Heart left ventricle (tissue), 16 donors: ENCODE data around the gene GLDC. TPM values are rescaled to one million over a fixed set of nuclear protein-coding genes. Genes with fewer than 3 reads are reported as not detected.
"Not testable (repeated sequence)": the region's sequence is repeated elsewhere in the genome, so short reads cannot be mapped to it uniquely, and the experiment has no call there.

Source experiments
- ATAC-seq, 4 donors: fragments of 200-7000 bp; cut with Tn5 transposase; one replicate each; pipeline ENCODE4 v1.9.1; 2020 to 2022; ENCODE audit warnings: moderate library complexity in 4 of 4, mild to moderate bottlenecking in 3 of 4, moderate number of reproducible peaks in 1 of 4
- DNase-seq, 5 donors: peaks; one replicate each; pipeline ENCODE4 v3.0.0-alpha.2; 2020
- H3K27ac ChIP-seq, 12 donors: fragments of 200-600 bp; sonication (generic) in 4 of 12; one replicate each; pipeline versions ENCODE4 v1.5.0 to v1.8.0; 2016 to 2022; ENCODE audit warnings: mild to moderate bottlenecking in 2 of 12
- H3K27me3 ChIP-seq, 9 donors: fragments of 200-600 bp; sonication (generic) in 2 of 9; one replicate each; pipeline versions ENCODE4 v1.5.1 to v1.8.0; 2016 to 2022; ENCODE audit warnings: mild to moderate bottlenecking in 3 of 9
- H3K36me3 ChIP-seq, 9 donors: fragments of 200-600 bp; sonication (generic) in 2 of 9; one replicate each; pipeline versions ENCODE4 v1.5.0 to v1.8.0; 2018 to 2022; ENCODE audit warnings: mild to moderate bottlenecking in 2 of 9
- H3K4me1 ChIP-seq, 12 donors: fragments of 200-600 bp; sonication (generic) in 4 of 12; one replicate each; pipeline versions ENCODE4 v1.5.0 to v1.8.0; 2016 to 2022; ENCODE audit warnings: mild to moderate bottlenecking in 3 of 12
- H3K4me3 ChIP-seq, 12 donors: fragments of 200-600 bp; sonication (generic) in 4 of 12; one replicate each; pipeline versions ENCODE4 v1.5.0 to v1.8.0; 2017 to 2022; ENCODE audit warnings: mild to moderate bottlenecking in 9 of 12, moderate library complexity in 4 of 12
- H3K9me3 ChIP-seq, 12 donors: fragments of 200-600 bp; sonication (generic) in 4 of 12; one replicate each; pipeline versions ENCODE4 v1.5.0 to v1.8.0; 2016 to 2022; ENCODE audit warnings: mild to moderate bottlenecking in 1 of 12
- POLR2A ChIP-seq, 2 donors: fragments of 450-650 bp; IDR thresholded peaks; one replicate each; pipeline ENCODE4 v1.6.1; 2017; ENCODE audit warnings: antibody characterized with exemption in 2 of 2, mild to moderate bottlenecking in 2 of 2, moderate library complexity in 2 of 2
- WGBS, 4 donors: extraction: QIAGEN DNeasy Blood & Tissue Kit in 2 of 4; methylation state at CpG; one replicate each; pipeline versions ENCODE4 v1.1.5 to v1.1.7; 2013 to 2018; 5-methylcytosine and 5-hydroxymethylcytosine counted together
- intact Hi-C, 10 donors: fragments of 100-400 bp; cut with DNase I; formaldehyde crosslinking; loops; one replicate each; pipeline versions ENCODE4 v1.11.1 to v1.14.2; 2022
- polyA plus RNA-seq, 2 donors: library from polyadenylated mRNA; stranded (reverse); fragments of 200-250 nt; gene quantifications; one replicate each; pipeline ENCODE4 v1.2.3, GENCODE V29; 2013
- total RNA-seq, 9 donors: library from RNA; depleted of rRNA in 2 of 9; stranded (reverse); fragments of >200 nt in 2 of 9; fragmentation: NEBNext Ultra II Directional in 3 of 9; extraction: Animal tissue kit (Norgen Biotek cat#: 25700) in 3 of 9; gene quantifications; one replicate each; pipeline versions ENCODE4 v1.1.0 to v1.2.4, GENCODE V29; 2016 to 2023
- TF ChIP-seq, protein P1 (sequence below), 12 donors: fragments of 200-600 bp; sonication (generic) in 4 of 12; IDR thresholded peaks; one replicate each; pipeline versions ENCODE4 v1.5.0 to v1.8.0; 2018 to 2022; ENCODE audit warnings: antibody characterized with exemption in 12 of 12, mild to moderate bottlenecking in 5 of 12
- donor health status: ischemic (EF 13 %, LVEDD 7.1; RV severe dilation, severe dysfunction).
- donor health status: healthy with polysubstance abuse.
- donor health status: DM: no; HTN: yes; CAD: no.
- donor health status: DM: no; HTN: no; CAD: no.
- donor health status: ischemic (EF 25% LVEDD 6.9; RV normal size, moderate dysfunction).
- donor health status: ischemic (EF 25% LVEDD 5.7; RV mildly dilated, moderate dysfunction).
- donor health status: healthy.
- donor health status: DM: yes; HTN: yes; CAD: no.
- donor health status: ischemic (EF 35%, LVEDD 5.7; RV mildly dilated, moderate dysfunction).
- donor health status: nonischemic (EF 11% LVEDD 7.7; RV severe dilation, severe dysfunction).
- donor health status: DM: yes; HTN: yes; CAD: no.
- donor health status: PGD.
- donor health status: ischemic (EF 29% LVEDD 5.4; RV normal size, mild dysfunction).
- donor health status: nonischemic (EF 23%, LVEDD 6.1; RV moderate dilation, normal function).

GLDC gene
- total and polyA plus RNA-seq, 11 donors: 0.26 to 0.53 TPM; not detected in 9

DNA sequence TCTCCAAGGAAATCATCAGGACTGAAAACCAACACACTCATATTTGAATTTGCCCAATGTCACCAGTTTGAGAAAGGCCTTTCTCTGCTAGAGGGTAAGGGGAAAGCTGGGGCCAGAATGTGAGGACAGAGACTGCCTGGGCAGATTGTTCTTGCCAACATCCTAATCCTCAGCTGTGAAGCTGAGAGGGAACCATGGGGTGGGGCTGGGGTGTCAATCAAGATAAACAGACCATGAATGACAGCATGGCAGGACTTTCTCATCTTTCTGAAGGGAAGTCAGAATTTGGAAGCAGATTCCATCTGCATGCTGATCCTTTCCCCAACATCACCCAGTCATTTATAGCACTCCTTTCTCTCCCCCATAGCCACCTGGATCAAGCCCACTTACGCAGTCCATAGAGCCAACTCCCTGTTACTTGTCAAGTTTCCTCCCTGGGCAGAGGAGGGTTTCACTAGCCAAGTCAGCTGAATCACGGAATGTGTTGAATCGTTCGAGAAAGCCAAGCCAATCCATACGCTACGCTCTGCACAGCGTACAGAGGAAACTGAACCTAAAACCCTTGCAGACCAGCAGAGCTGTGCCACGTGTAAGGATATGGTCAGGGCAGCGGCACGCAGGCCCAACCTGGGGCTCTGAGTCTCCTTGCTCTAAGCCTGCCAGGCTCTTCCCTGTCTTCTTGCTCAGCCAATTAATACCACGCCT is 14.9 kb downstream of the GLDC start:
- DNase-seq (no peak), ATAC-seq (peak in 1 of 4 donors; percentile 24)
- Histone ChIP-seq H3K4me3 (no peak overlapping the region), H3K4me1 (no peaks in the 10 kb centered on the region), H3K27ac (no peak overlapping the region), H3K36me3 (no peaks in the 10 kb centered on the region), H3K27me3 (peaks cover 0 to 17% (median 0%) of the 10 kb centered on the region in 9 donors), H3K9me3 (no peaks in the 10 kb centered on the region)
- intact Hi-C loops: no loop called here
- WGBS, 4 donors: 81 to 88% (median 86%) methylated on average over 9 to 11 of the region's 11 CpGs
- no peak for TF ChIP-seq POLR2A (IDR thresholded peaks at IDR 0.05)
- TF ChIP-seq, protein P1, sequence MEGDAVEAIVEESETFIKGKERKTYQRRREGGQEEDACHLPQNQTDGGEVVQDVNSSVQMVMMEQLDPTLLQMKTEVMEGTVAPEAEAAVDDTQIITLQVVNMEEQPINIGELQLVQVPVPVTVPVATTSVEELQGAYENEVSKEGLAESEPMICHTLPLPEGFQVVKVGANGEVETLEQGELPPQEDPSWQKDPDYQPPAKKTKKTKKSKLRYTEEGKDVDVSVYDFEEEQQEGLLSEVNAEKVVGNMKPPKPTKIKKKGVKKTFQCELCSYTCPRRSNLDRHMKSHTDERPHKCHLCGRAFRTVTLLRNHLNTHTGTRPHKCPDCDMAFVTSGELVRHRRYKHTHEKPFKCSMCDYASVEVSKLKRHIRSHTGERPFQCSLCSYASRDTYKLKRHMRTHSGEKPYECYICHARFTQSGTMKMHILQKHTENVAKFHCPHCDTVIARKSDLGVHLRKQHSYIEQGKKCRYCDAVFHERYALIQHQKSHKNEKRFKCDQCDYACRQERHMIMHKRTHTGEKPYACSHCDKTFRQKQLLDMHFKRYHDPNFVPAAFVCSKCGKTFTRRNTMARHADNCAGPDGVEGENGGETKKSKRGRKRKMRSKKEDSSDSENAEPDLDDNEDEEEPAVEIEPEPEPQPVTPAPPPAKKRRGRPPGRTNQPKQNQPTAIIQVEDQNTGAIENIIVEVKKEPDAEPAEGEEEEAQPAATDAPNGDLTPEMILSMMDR (IDR thresholded peaks at IDR 0.05): no peak

DNA sequence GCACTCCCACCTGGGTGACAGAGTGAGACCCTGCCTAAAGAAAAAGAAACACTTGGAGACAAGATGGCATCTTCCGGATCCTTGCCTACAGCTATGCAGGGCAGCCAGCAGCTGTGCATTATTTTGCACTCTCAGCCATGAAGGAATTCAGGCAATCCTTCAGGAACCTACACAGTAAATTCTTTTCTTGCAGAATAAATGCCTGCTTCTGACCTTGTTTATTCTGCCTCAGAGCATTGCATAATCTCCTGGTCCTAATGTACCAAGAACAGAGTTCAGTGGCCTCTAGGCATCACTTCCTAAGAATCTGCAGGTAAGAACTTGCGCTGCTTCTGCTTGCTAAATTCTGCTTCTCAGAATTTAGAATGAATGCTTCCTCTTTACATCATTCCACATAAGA is 16.8 kb downstream of the GLDC start:
- H3K27me3 ChIP-seq: peaks cover 0 to 24% (median 0%) of the 10 kb centered on the region in 9 donors
- no peak for TF ChIP-seq POLR2A (IDR thresholded peaks at IDR 0.05)
- TF ChIP-seq, protein P1 (IDR thresholded peaks at IDR 0.05): no peak
- no peak overlapping the region for H3K27ac ChIP-seq
- ATAC-seq: no peak
- H3K4me3 ChIP-seq: no peak overlapping the region
- WGBS, 4 donors: 84 to 96% (median 87%) methylated on average over 2 of the region's 2 CpGs
- H3K36me3 ChIP-seq: no peaks in the 10 kb centered on the region
- intact Hi-C loops: no loop called here
- H3K9me3 ChIP-seq: no peaks in the 10 kb centered on the region
- H3K4me1 ChIP-seq: no peaks in the 10 kb centered on the region
- no peak for DNase-seq

DNA sequence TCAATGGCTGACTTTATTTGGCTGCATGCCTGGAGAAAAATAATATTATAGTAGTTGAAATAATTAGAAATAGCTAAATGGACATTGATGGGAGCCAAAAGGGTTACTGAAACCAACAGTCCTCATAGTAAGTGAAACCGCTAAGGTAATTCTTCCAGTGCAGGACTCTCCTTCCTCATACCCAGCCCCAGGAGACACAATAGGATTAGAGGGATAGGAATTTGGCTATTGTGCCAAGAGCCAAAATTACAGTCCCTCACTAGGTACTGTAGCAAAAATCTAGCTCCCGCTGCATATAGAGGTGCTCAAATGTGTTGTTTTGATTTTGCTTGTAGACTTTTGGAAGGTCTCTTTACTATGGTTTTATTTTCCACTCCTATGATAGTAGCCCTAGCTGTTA is 20.2 kb downstream of the GLDC start:
- H3K4me1 ChIP-seq: no peaks in the 10 kb centered on the region
- 48 to 84% (median 68%) methylated on average over 2 of the region's 2 CpGs for WGBS, 4 donors
- H3K27ac ChIP-seq: no peak overlapping the region
- no peaks in the 10 kb centered on the region for H3K36me3 ChIP-seq
- intact Hi-C loops: no loop called here
- TF ChIP-seq, protein P1 (IDR thresholded peaks at IDR 0.05): no peak
- H3K4me3 ChIP-seq: no peak overlapping the region
- DNase-seq (no peak), ATAC-seq (no peak)
- no peaks in the 10 kb centered on the region for H3K9me3 ChIP-seq
- H3K27me3 ChIP-seq: peaks cover 0 to 26% (median 0%) of the 10 kb centered on the region in 9 donors

DNA sequence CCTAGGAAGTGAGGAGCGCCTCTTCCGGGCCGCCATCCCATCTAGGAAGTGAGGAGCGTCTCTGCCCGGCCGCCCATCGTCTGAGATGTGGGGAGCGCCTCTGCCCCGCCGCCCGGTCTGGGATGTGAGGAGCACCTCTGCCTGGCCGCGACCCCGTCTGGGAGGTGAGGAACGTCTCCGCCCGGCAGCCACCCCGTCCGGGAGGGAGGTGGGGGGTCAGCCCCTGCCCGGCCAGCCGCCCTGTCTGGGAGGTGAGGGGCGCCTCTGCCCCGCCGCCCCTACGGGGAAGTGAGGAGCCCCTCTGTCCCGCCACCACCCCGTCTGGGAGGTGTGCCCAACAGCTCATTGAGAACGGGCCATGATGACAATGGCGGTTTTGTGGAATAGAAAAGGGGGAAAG is 22.7 kb downstream of the GLDC start:
- H3K27ac ChIP-seq, DNase-seq, H3K36me3 ChIP-seq, H3K4me3 ChIP-seq, ATAC-seq, intact Hi-C loops, H3K9me3 ChIP-seq, H3K4me1 ChIP-seq: not testable (repeated sequence)
- 85 to 97% (median 97%) methylated on average over 6 to 29 of the region's 29 CpGs; no CpG with 5 or more reads in 1 of the 4 donors for WGBS, 4 donors
- peaks cover 0 to 26% (median 0%) of the 10 kb centered on the region in 9 donors for H3K27me3 ChIP-seq

DNA sequence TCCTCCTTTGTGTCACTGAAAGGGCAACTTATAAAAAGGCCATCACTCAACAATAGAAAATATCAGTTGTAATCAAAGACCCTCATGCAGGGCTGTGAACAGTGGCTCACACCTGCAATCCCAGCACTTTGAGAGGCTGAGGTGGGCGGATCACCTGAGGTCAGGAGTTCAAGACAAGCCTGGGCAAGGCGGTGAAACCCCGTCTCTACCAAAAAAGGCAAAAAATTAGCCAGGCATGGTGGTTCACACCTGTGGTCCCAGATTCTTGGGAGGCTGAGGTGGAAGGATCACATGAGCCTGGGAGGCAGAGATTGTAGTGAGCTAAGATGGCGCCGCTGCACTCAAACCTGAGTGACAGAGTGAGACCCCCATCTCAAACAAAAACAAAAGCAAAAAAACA is 24.7 kb downstream of the GLDC start:
- H3K36me3 ChIP-seq: no peaks in the 10 kb centered on the region
- no peak overlapping the region for H3K4me3 ChIP-seq
- no peaks in the 10 kb centered on the region for H3K4me1 ChIP-seq
- H3K27ac ChIP-seq: no peak overlapping the region
- ATAC-seq: no peak
- 83 to 90% (median 87%) methylated on average over 5 of the region's 5 CpGs for WGBS, 4 donors
- intact Hi-C loops: no loop called here
- no peaks in the 10 kb centered on the region for H3K9me3 ChIP-seq
- no peak for DNase-seq
- peaks cover 0 to 16% (median 0%) of the 10 kb centered on the region in 9 donors for H3K27me3 ChIP-seq
- TF ChIP-seq, protein P1 (IDR thresholded peaks at IDR 0.05): no peak
- TF ChIP-seq POLR2A (IDR thresholded peaks at IDR 0.05): no peak
